OCI-LY7 (cell line): ENCODE results near the gene GOLIM4. TPM values are rescaled to one million over a fixed set of nuclear protein-coding genes. Genes with fewer than 3 reads are reported as not detected.
A peak's percentile ranks its signal among the peaks of the same experiment; 100 is the strongest.

Experiments used
- BruUV-seq: library from RNA; stranded (reverse); fragments of 400-500 nt; replicated peaks from 2 replicates; lab custom pipeline; 2021; lab: Mats Ljungman, UMichigan
- CTCF ChIA-PET: fragments of 300-600 bp; sonication (Branson Sonifier 250); formaldehyde crosslinking; loops from one replicate; lab custom pipeline; 2022; ENCODE audit warnings: antibody characterized with exemption; ENCODE audit not compliant: unreplicated experiment; lab: Charles Lee
- POLR2A ChIA-PET: fragments of 300-600 bp; sonication (Branson Sonifier 250); formaldehyde crosslinking; loops from one replicate; lab custom pipeline; 2022; ENCODE audit warnings: antibody characterized with exemption; lab: Charles Lee
- DNase-seq: peaks from one replicate; pipeline ENCODE4 v3.0.0-alpha.2; 2015; ENCODE audit warnings: low spot score
- H2AFZ ChIP-seq: fragments of 200-600 bp; sonication (generic), shearing (Covaris generic); 2 replicates; pipeline ENCODE4 v1.6.1; 2014; ENCODE audit warnings: mild to moderate bottlenecking, antibody characterized with exemption, low read length, moderate library complexity
- H3K27ac ChIP-seq: fragments of 200-600 bp; sonication (generic); 2 replicates; pipeline ENCODE4 v1.5.1; 2014; ENCODE audit warnings: mixed run types, low read depth, mild to moderate bottlenecking, moderate library complexity, low read length, inconsistent platforms; ENCODE audit not compliant: poor library complexity, severe bottlenecking
- H3K36me3 ChIP-seq: fragments of 200-600 bp; sonication (generic); 2 replicates; pipeline ENCODE4 v1.6.1; 2014; ENCODE audit warnings: mild to moderate bottlenecking, antibody characterized with exemption, low read length, moderate library complexity, mixed read lengths; ENCODE audit not compliant: insufficient read depth
- H3K4me1 ChIP-seq: fragments of 200-600 bp; sonication (generic); 2 replicates; pipeline ENCODE4 v1.5.1; 2014; ENCODE audit warnings: mild to moderate bottlenecking, low read length; ENCODE audit not compliant: insufficient read depth, poor library complexity, severe bottlenecking
- H3K4me2 ChIP-seq: fragments of 200-600 bp; sonication (generic); 2 replicates; pipeline ENCODE4 v1.6.1; 2014; ENCODE audit warnings: mild to moderate bottlenecking, low read length
- H3K4me3 ChIP-seq: fragments of 200-600 bp; sonication (generic); 2 replicates; pipeline ENCODE4 v1.5.1; 2014; ENCODE audit warnings: mild to moderate bottlenecking, low read depth, low read length; ENCODE audit not compliant: poor library complexity, severe bottlenecking
- H3K79me2 ChIP-seq: fragments of 200-600 bp; sonication (generic); 2 replicates; pipeline ENCODE4 v1.6.1; 2016; ENCODE audit warnings: low read depth, mild to moderate bottlenecking, low read length, moderate library complexity, mixed read lengths; ENCODE audit not compliant: insufficient read depth
- H3K9me2 ChIP-seq: fragments of 200-600 bp; sonication (generic); 2 replicates; pipeline ENCODE4 v1.6.1; 2016; ENCODE audit warnings: mild to moderate bottlenecking, low read length, mixed read lengths; ENCODE audit not compliant: insufficient read depth
- H3K9me3 ChIP-seq: fragments of 200-600 bp; sonication (generic); 2 replicates; pipeline ENCODE4 v1.6.1; 2014; ENCODE audit warnings: mild to moderate bottlenecking, mixed run types, low read length, mixed read lengths
- H4K20me1 ChIP-seq: fragments of 200-600 bp; sonication (generic); 2 replicates; pipeline ENCODE4 v1.6.1; 2014; ENCODE audit warnings: mild to moderate bottlenecking, antibody characterized with exemption, low read length, moderate library complexity, mixed read lengths; ENCODE audit not compliant: insufficient read depth
- CTCF ChIP-seq: fragments of 200-600 bp; sonication (generic); conservative IDR thresholded peaks from 2 replicates; pipeline ENCODE4 v1.5.1; 2014; ENCODE audit warnings: mild to moderate bottlenecking, antibody characterized with exemption, low read length, moderate library complexity, mixed read lengths
- EZH2phosphoT487 ChIP-seq: fragments of 200-600 bp; sonication (generic); IDR thresholded peaks from 2 replicates; pipeline ENCODE4 v1.6.1; 2018; ENCODE audit warnings: low read depth, borderline replicate concordance, mild to moderate bottlenecking, mixed run types, antibody characterized with exemption, low read length, moderate library complexity, mixed read lengths
- intact Hi-C: fragments of 100-400 bp; cut with micrococcal nuclease; formaldehyde crosslinking; loops from one replicate; pipeline ENCODE4 v1.10.0; 2022; ENCODE audit not compliant: unreplicated experiment
- total RNA-seq, 2 experiments: library from RNA; depleted of rRNA in 1 of 2; stranded (reverse); fragments of >200 nt in 1 of 2; shearing (Covaris generic) in 1 of 2; gene quantifications; 2 replicates each; pipeline ENCODE4 v1.2.3, GENCODE V29; 2014 to 2022

Gene GOLIM4
- total RNA-seq, 2 experiments from 2014 or later, result 31.2 to 42.8 TPM

DNA sequence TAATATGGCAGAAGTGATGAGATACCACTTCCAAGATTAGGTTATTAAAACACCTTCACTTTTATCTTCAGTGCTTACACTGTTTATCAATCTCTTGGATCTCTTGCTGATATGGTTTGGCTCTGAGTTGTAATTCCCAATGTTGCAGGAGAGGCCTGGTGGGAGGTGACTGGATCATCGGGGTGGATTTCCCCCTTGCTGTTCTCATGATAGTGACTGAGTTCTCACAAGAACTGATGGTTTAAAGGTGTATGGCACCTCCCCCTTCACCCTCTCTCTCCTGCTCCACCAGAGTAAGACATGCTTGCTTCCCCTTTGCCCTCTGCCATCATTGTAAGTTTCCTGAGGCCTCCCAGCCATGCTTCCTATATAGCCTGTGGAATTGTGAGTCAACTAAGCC lies 11.8 kb downstream of the GOLIM4 start:
- no peak overlapping the region for H3K4me2 ChIP-seq
- peaks cover 100% of the 10 kb centered on the region for H3K79me2 ChIP-seq
- no peak overlapping the region for H3K4me3 ChIP-seq
- no peaks in the 10 kb centered on the region; the same call in 1 of the 2 replicates for H4K20me1 ChIP-seq
- no peak for DNase-seq
- intact Hi-C loops, result no loop called here
- no TSS peak for BruUV-seq
- ChIA-PET POLR2A (no interaction called here), CTCF (interaction anchor here (1.0 kb wide), 1 partner anchor 9 kb away, joined by 3 read pairs; no protein-coding TSS in a partner anchor)
- TF ChIP-seq CTCF, result no peak
- no peaks in the 10 kb centered on the region for H3K9me3 ChIP-seq
- no peaks in the 10 kb centered on the region for H3K36me3 ChIP-seq
- no peak overlapping the region for H2AFZ ChIP-seq
- H3K9me2 ChIP-seq, result no peaks in the 10 kb centered on the region
- peaks cover 82% of the 10 kb centered on the region for H3K4me1 ChIP-seq
- no peak overlapping the region for H3K27ac ChIP-seq

GRCh38 chr3:168081856-168082255 lies 13.9 kb downstream of the GOLIM4 start:
- no peak for DNase-seq
- H3K4me3 ChIP-seq, result no peak overlapping the region
- H3K9me2 ChIP-seq, result no peaks in the 10 kb centered on the region
- CTCF ChIA-PET, result no interaction called here
- no peak for TF ChIP-seq EZH2phosphoT487
- no peak for TF ChIP-seq CTCF
- H3K4me1 ChIP-seq, result peaks cover 66% of the 10 kb centered on the region
- no peak overlapping the region for H3K27ac ChIP-seq
- no peaks in the 10 kb centered on the region for H3K9me3 ChIP-seq
- peak overlapping the region; percentile 65; the same call in 1 of the 2 replicates for H3K4me2 ChIP-seq
- POLR2A ChIA-PET, result interaction anchor here (1.0 to 3.6 kb wide), 3 partner anchors 12 to 84 kb away, joined by 3 to 16 read pairs (median 3); no protein-coding TSS in a partner anchor
- H3K36me3 ChIP-seq, result peaks cover 6% of the 10 kb centered on the region
- intact Hi-C loops, result no loop called here
- H4K20me1 ChIP-seq, result no peaks in the 10 kb centered on the region; the same call in 1 of the 2 replicates
- peaks cover 100% of the 10 kb centered on the region for H3K79me2 ChIP-seq
- no peak overlapping the region for H2AFZ ChIP-seq
- BruUV-seq, result no TSS peak

DNA sequence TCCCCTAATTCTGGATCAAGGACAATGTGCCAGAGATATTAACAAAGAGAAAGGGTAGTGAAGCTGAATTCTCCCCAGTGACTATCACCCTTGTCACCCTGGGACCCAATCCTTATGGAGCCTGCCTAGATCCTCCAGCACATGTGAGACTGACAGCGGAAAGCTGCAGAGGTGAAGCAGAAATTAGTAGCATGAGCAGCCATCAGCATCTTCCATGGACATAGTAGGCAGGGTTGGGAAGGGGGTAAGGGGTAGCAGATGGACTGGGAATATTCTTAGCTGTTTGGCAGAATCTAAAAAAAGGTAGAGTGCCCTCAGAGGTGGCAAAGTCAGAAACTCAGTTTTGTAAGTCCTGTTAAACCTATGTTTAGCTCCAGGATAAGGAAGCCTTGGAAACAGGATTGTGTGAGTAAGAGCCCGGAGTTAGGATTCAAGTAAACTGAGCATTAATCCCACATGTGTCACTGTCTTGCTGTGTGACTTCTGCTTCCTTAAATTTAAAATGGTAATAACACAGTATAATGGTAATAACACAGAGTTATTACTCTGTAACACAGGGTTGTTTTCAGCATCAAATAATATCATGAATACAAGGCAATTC lies 14.5 kb downstream of the GOLIM4 start:
- Histone ChIP-seq H3K9me3 (no peaks in the 10 kb centered on the region), H3K4me2 (peak overlapping the region; percentile 65), H3K27ac (peak overlapping the region; percentile 49), H4K20me1 (no peaks in the 10 kb centered on the region; the same call in 1 of the 2 replicates), H3K9me2 (no peaks in the 10 kb centered on the region), H3K4me1 (peaks cover 60% of the 10 kb centered on the region), H3K79me2 (peaks cover 98% of the 10 kb centered on the region), H3K36me3 (peaks cover 10% of the 10 kb centered on the region), H3K4me3 (peak overlapping the region; percentile 34), H2AFZ (no peak overlapping the region)
- TF ChIP-seq EZH2phosphoT487, result no peak
- TF ChIP-seq CTCF, result no peak
- intact Hi-C loops, result no loop called here
- BruUV-seq, result no TSS peak
- ChIA-PET POLR2A (interaction anchor here (0.7 to 3.6 kb wide), 5 partner anchors 10 to 327 kb away, joined by 3 to 17 read pairs (median 4); no protein-coding TSS in a partner anchor), CTCF (no interaction called here)
- DNase-seq, result no peak
